ENCODE results near the gene WEE2.

GRCh38 chr7:141737118-141737835, 29.1 kb downstream of the WEE2 start:
- TF ChIP-seq CTCF (IDR thresholded peaks at IDR 0.05), result no peak
- no peak for TF ChIP-seq POLR2A (IDR thresholded peaks at IDR 0.05)

Data from Peyer's patch (tissue), 4 donors.